ENCODE results near the gene CLSTN3. TPM values are rescaled to one million over a fixed set of nuclear protein-coding genes. Genes with fewer than 3 reads are reported as not detected.
A peak's percentile ranks its signal among the peaks of the same experiment; 100 is the strongest.

CLSTN3 gene
- polyA plus RNA-seq, 1 of the 3 experiments (the other 2 are of a cell fraction) = 12.7 TPM

GRCh38 chr12:7189398-7190267 is 59.5 kb downstream of the CLSTN3 start, which contains the start of gene PEX5:
TSS of gene PEX5 (plus strand) at chr12:7189686. CDS start at chr12:7190378, 692 bp downstream.
- ChIA-PET CTCF (interaction anchor here (0.5 to 3.4 kb wide), 16 partner anchors 9 to 578 kb away, joined by 3 to 33 read pairs (median 4); partner anchors contain the start of genes C12orf57, C1RL, CLSTN3 and RNU7-1), POLR2A (interaction anchor here (0.5 to 0.9 kb wide), 2 partner anchors 34 to 821 kb away, joined by 3 read pairs; no protein-coding TSS in a partner anchor)
- Histone ChIP-seq H3K9me3 (no peaks in the 10 kb centered on the region), H3F3A (replicated peaks; ENCODE audit: insufficient read depth) (no peaks in the 10 kb centered on the region), H2AFZ (ENCODE audit: low read depth) (peak within 1 kb of the TSS; percentile 98), H3K27ac (ENCODE audit: low read depth in 2 of 2, low read length in 1 of 2) (peak within 1 kb of the TSS; percentile 40 to 82), H3K27me3 (ENCODE audit: insufficient read depth) (no peaks in the 10 kb centered on the region), H3K4me3 (ENCODE audit: low read depth in 2 of 2, low read length in 1 of 2) (peak within 1 kb of the TSS; percentile 91 to 95), H3K79me2 (ENCODE audit: insufficient read depth) (no peaks in the 10 kb centered on the region; the same call in 1 of the 2 replicates), H4K20me1 (ENCODE audit: insufficient read depth) (no peaks in the 10 kb centered on the region), H3K36me3 (replicated peaks in 1 of 2; ENCODE audit: control insufficient read depth in 1 of 2, insufficient read depth in 2 of 2, low read length in 1 of 2) (peaks cover 8 to 32% of the 10 kb centered on the region in 2 experiments), H3K4me2 (peak within 1 kb of the TSS; percentile 96), H3K4me1 (ENCODE audit: control insufficient read depth in 1 of 2, insufficient read depth in 2 of 2, low read depth in 1 of 2, low read length in 1 of 2) (peaks cover 9 to 20% of the 10 kb centered on the region in 2 experiments; a peak in 3 of 4 replicates), H3K9me2 (no peaks in the 10 kb centered on the region), H3K9ac (peak within 1 kb of the TSS; percentile 71)
- TF ChIP-seq USF1 (IDR thresholded peaks at IDR 0.05; ENCODE audit: borderline replicate concordance, low read depth) (no peak), NFIC (IDR thresholded peaks at IDR 0.05; ENCODE audit: borderline replicate concordance) (no peak), ZBTB33 (IDR thresholded peaks at IDR 0.05; ENCODE audit: borderline replicate concordance, low read depth) (no peak), RAD21 (IDR thresholded peaks at IDR 0.05; ENCODE audit: low read length) (no peak), RCOR1 (IDR thresholded peaks at IDR 0.05; ENCODE audit: low read length) (0 out of 2 replicates have a peak, but pooled peaks have one; percentile 9), RXRA (IDR thresholded peaks at IDR 0.05; ENCODE audit: borderline replicate concordance, low read depth) (no peak), MXI1 (IDR thresholded peaks at IDR 0.05; ENCODE audit: low read depth, low read length) (peak; percentile 51; the same call in 1 of the 2 replicates), TEAD4 (IDR thresholded peaks at IDR 0.05; ENCODE audit: borderline replicate concordance, insufficient read depth) (no peak), TCF12 (IDR thresholded peaks at IDR 0.05) (no peak), GATA2 (CRISPR knock-in tag; IDR thresholded peaks at IDR 0.05) (no peak), EP300 (IDR thresholded peaks at IDR 0.05; ENCODE audit: borderline replicate concordance in 1 of 2, low read depth in 1 of 2, low read length in 1 of 2) (no peak), SMC3 (IDR thresholded peaks at IDR 0.05; ENCODE audit: low read depth, low read length) (no peak), GABPA (IDR thresholded peaks at IDR 0.05; ENCODE audit: low read depth) (peak; percentile 44; the same call in 1 of the 2 replicates), CHD2 (IDR thresholded peaks at IDR 0.05; ENCODE audit: low read length, partially characterized antibody) (peak; percentile 73), SIN3A (IDR thresholded peaks at IDR 0.05; ENCODE audit: borderline replicate concordance, low read depth, low read length) (peak; percentile 9; the same call in 1 of the 2 replicates), MEF2A (IDR thresholded peaks at IDR 0.05; ENCODE audit: borderline replicate concordance, low read depth) (no peak), TAF1 (IDR thresholded peaks at IDR 0.05; ENCODE audit: borderline replicate concordance, low read depth, low read length) (0 out of 2 replicates have a peak, but pooled peaks have one; percentile 25), ELF1 (IDR thresholded peaks at IDR 0.05) (peak; percentile 40; the same call in 1 of the 2 replicates)
- TF ChIP-seq, protein P1, sequence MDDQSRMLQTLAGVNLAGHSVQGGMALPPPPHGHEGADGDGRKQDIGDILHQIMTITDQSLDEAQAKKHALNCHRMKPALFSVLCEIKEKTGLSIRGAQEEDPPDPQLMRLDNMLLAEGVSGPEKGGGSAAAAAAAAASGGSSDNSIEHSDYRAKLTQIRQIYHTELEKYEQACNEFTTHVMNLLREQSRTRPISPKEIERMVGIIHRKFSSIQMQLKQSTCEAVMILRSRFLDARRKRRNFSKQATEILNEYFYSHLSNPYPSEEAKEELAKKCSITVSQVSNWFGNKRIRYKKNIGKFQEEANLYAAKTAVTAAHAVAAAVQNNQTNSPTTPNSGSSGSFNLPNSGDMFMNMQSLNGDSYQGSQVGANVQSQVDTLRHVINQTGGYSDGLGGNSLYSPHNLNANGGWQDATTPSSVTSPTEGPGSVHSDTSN (IDR thresholded peaks at IDR 0.05) = 0 out of 2 replicates have a peak, but pooled peaks have one; percentile 22
- TF ChIP-seq, protein P2, sequence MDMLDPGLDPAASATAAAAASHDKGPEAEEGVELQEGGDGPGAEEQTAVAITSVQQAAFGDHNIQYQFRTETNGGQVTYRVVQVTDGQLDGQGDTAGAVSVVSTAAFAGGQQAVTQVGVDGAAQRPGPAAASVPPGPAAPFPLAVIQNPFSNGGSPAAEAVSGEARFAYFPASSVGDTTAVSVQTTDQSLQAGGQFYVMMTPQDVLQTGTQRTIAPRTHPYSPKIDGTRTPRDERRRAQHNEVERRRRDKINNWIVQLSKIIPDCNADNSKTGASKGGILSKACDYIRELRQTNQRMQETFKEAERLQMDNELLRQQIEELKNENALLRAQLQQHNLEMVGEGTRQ (IDR thresholded peaks at IDR 0.05; ENCODE audit: borderline replicate concordance, low read depth, low read length) = no peak
- TF ChIP-seq, protein P3, sequence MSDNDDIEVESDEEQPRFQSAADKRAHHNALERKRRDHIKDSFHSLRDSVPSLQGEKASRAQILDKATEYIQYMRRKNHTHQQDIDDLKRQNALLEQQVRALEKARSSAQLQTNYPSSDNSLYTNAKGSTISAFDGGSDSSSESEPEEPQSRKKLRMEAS (IDR thresholded peaks at IDR 0.05; ENCODE audit: low read depth) = peak; percentile 77
- peak; percentile 93 for DNase-seq
- 0% methylated on average over 17 of the region's 68 CpGs for WGBS (ENCODE audit: low lambda C conversion rate)

Measured in SK-N-SH (cell line).